CD4-positive, alpha-beta T cell treated with Interleukin-17A for 4 hours (primary cell): ENCODE measurements around the gene BAIAP2L1.
A peak's percentile ranks its signal among the peaks of the same experiment; 100 is the strongest.

Source experiments
- DNase-seq: peaks from one replicate; pipeline ENCODE4 v3.0.0-alpha.2; 2020; ENCODE audit warnings: mixed read lengths

Gene BAIAP2L1

GRCh38 chr7:98265841-98266271, 135.0 kb downstream of the BAIAP2L1 start:
- no peak for DNase-seq

DNA sequence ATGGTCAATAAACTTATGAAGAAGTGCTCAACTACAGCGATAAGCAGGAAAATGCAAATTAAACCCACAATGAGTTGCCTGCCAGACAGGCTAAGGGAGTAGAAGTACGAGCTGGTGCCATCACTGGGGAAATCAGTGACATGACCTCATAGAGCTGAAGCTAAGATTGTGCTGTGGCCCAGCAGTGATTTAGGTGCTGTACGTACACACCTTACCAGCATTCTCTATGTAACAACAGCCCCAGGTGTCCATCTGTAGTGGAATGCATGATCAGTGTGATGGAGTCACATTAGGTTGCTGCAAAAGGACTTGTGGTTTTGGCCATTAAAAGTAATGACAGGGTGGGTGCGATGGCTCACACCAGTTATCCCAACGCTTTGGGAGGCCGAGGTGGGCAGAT, 143.2 kb downstream of the BAIAP2L1 start:
- no peak for DNase-seq

GRCh38 chr7:98256431-98256830, 144.5 kb downstream of the BAIAP2L1 start:
- no peak for DNase-seq

DNA sequence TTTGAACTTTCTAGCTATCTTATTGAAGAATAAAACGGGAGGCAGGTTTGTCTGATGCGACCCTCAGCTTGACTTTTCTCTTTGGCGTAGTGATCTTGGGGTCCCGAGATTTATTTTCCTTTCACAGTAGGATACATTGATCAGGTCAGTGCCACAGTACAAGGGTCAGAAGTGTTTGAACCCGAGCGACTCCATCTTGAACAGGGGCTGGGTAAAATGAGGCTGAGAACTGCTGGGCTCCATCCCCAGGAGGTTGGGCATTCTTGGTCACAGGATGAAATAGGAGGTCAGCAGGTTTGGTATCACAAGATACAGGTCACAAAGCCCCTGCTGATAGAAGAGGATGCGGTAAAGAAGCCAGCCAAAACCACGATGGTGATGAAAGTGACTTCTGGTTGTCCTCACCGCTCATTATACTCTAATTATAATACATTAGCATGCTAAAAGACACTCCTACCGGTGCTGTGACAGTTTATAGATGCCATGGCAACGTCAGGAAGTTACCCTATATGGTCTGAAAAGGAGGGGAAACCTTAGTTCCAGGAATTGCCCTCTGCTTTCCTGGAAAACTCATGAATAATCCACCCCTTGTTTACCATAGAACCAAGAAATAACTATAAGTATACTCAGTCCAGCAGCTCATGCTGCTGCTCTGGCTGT, 145.8 kb downstream of the BAIAP2L1 start:
- DNase-seq, result no peak

DNA sequence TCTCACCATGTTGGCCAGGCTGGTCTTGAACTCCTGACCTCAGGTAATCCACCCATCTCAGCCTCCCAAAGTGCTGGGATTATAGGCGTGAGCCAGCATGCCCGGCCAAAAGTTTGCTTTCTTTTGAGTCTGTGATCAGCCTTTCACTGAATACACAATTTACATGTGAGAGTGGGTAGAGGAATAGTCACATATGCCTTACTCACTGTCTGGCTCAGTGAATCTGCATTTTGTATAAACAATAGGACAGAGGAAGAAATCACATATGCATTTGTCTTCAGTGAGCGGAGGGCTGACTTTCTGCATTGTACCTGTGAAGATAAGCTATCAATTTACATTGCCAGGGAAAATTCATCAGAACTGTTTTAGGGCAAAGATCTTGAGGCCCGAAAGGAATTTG, 146.4 kb downstream of the BAIAP2L1 start:
- no peak for DNase-seq

GRCh38 chr7:98252425-98253054, 148.3 kb downstream of the BAIAP2L1 start:
- no peak for DNase-seq

- DNase-seq, result peak; percentile 88
Observed at GRCh38 chr7:98251601-98252424, 149.1 kb downstream of the BAIAP2L1 start, which contains the start of gene TECPR1. TECPR1 (minus strand) TSS chr7:98252232; CDS start chr7:98246146, 6,086 bp downstream.

DNA sequence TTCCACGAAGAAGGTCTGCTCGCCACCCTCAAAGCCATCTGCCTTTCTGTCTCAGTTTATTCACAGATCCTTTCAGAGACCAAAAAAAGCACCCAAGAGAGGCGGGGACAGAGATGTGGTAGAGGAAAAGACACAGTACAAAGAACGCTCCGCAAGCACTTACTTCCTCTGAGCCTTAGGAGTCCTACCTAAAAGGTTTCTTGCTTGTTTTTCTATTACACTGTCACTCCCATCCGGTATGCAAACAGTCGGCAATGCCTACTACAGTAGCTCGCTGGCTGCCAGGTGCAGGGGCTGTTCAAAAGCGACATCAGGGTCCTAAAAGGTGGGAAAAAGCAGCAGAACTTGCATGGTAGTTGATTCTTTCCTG, 149.7 kb downstream of the BAIAP2L1 start:
- peak; percentile 64 for DNase-seq

GRCh38 chr7:98250789-98251188, 150.1 kb downstream of the BAIAP2L1 start:
- peak; percentile 63 for DNase-seq

- peak; percentile 15 for DNase-seq
Observed at GRCh38 chr7:98249106-98249505, 151.8 kb downstream of the BAIAP2L1 start.

DNA sequence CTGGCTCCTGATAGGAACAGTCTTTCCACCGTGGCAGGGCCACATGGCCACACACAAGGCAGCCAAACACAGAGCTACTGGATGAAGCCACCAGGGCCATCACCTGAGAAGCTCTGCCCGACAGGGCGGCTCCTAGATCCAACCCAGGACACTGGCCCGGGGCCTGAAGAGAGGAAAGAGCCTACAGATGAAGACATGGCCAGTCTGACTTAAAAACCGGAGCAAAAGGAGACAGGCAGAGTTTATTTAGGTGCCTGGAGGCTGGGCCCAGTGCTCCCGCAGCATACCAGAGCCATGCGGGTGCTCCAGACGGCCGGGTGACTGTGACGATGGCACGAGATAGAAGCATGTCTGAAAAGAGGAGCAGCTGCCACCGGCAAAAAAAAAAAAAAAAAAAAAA, 152.7 kb downstream of the BAIAP2L1 start:
- no peak for DNase-seq

- no peak for DNase-seq
Observed at GRCh38 chr7:98244871-98245270, 156.0 kb downstream of the BAIAP2L1 start.

GRCh38 chr7:98242934-98243333, 158.0 kb downstream of the BAIAP2L1 start:
- DNase-seq, result no peak

DNA sequence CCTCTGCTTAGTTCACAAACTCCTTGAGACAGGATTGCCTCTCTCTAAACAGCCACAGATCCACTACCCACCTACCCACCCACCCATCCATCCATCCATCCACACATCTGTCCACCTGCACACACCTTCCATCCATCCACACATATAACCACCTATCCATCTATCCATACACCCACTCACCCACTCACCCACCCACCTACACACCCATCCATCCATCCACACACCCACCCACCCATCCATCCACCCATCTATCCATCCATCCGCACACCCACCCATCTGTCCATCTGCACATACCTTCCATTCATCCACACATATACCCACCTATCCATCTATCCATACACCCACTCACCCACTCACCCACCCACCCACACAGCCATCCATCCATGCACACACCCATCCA, 158.5 kb downstream of the BAIAP2L1 start:
- no peak for DNase-seq

- DNase-seq, result no peak
Observed at GRCh38 chr7:98241674-98242241, 159.1 kb downstream of the BAIAP2L1 start.
